ENCODE data around the gene SHQ1. TPM values are rescaled to one million over a fixed set of nuclear protein-coding genes. Genes with fewer than 3 reads are reported as not detected.

The SHQ1 gene
- total and polyA plus RNA-seq, 9 of the 15 experiments (the other 6 are each of a cell fraction or from before 2014, with no cell fraction given), result 9.2 to 25.0 (median 14.1) TPM

GRCh38 chr3:72812201-72812600 lies 36.0 kb downstream of the SHQ1 start:
- peaks cover 26% of the 10 kb centered on the region for H3K36me3 ChIP-seq (ENCODE audit: control insufficient read depth, insufficient read depth, low read length)
- FAIRE-seq, result no peak
- H3K27me3 ChIP-seq (ENCODE audit: control insufficient read depth in 2 of 2, insufficient read depth in 2 of 2, low read length in 2 of 2), result no peaks in the 10 kb centered on the region
- no peaks in the 10 kb centered on the region for H3K9me3 ChIP-seq (replicated peaks; ENCODE audit: control insufficient read depth, insufficient read depth, low read depth, low read length)
- no peak overlapping the region for H3K4me2 ChIP-seq (ENCODE audit: insufficient read depth, low read length)
- BruUV-seq (replicated peaks), result no TSS peak
- H2AFZ ChIP-seq (ENCODE audit: low read depth, low read length), result no peak overlapping the region
- TF ChIP-seq MTA1 (IDR thresholded peaks at IDR 0.05; ENCODE audit: borderline replicate concordance), result no peak
- no peak for TF ChIP-seq TARDBP (IDR thresholded peaks at IDR 0.05)
- no peak for TF ChIP-seq GABPB1 (CRISPR knock-in tag; IDR thresholded peaks at IDR 0.05)
- TF ChIP-seq MAFK (IDR thresholded peaks at IDR 0.05; ENCODE audit: low read length), result no peak
- no peak for TF ChIP-seq TFE3 (CRISPR knock-in tag; IDR thresholded peaks at IDR 0.05)
- no peak for TF ChIP-seq ZNF280A (IDR thresholded peaks at IDR 0.05; ENCODE audit: low read depth, partially characterized antibody)
- no peak for TF ChIP-seq TSC22D4 (tag; IDR thresholded peaks at IDR 0.05)
- TF ChIP-seq, protein P1, sequence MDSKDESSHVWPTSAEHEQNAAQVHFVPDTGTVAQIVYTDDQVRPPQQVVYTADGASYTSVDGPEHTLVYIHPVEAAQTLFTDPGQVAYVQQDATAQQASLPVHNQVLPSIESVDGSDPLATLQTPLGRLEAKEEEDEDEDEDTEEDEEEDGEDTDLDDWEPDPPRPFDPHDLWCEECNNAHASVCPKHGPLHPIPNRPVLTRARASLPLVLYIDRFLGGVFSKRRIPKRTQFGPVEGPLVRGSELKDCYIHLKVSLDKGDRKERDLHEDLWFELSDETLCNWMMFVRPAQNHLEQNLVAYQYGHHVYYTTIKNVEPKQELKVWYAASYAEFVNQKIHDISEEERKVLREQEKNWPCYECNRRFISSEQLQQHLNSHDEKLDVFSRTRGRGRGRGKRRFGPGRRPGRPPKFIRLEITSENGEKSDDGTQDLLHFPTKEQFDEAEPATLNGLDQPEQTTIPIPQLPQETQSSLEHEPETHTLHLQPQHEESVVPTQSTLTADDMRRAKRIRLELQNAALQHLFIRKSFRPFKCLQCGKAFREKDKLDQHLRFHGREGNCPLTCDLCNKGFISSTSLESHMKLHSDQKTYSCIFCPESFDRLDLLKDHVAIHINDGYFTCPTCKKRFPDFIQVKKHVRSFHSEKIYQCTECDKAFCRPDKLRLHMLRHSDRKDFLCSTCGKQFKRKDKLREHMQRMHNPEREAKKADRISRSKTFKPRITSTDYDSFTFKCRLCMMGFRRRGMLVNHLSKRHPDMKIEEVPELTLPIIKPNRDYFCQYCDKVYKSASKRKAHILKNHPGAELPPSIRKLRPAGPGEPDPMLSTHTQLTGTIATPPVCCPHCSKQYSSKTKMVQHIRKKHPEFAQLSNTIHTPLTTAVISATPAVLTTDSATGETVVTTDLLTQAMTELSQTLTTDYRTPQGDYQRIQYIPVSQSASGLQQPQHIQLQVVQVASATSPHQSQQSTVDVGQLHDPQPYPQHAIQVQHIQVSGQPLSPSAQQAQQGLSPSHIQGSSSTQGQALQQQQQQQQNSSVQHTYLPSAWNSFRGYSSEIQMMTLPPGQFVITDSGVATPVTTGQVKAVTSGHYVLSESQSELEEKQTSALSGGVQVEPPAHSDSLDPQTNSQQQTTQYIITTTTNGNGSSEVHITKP (IDR thresholded peaks at IDR 0.05; ENCODE audit: partially characterized antibody), result no peak
- no peak for TF ChIP-seq TCF7L2 (IDR thresholded peaks at IDR 0.05; ENCODE audit: low read depth, low read length)
- TF ChIP-seq ZSCAN29 (IDR thresholded peaks at IDR 0.05), result no peak
- ChIA-PET CTCF (ENCODE audit: low intra/inter-chr PET ratio) (no interaction called here), POLR2A (no interaction called here)
- 71% methylated on average over 3 of the region's 3 CpGs for WGBS (ENCODE audit: insufficient coverage, low coverage, missing lambda C conversion rate)
- ATAC-seq, result no peak
- in situ Hi-C loops (cut with MboI) (no loop called here), intact Hi-C loops (cut with micrococcal nuclease) (loop anchor here (10.0 kb wide), 2 partner anchors 367 to 937 kb away; partner anchors contain the start of gene RYBP)
- H3K79me2 ChIP-seq (ENCODE audit: control insufficient read depth, insufficient read depth, low read length), result no peaks in the 10 kb centered on the region
- no peaks in the 10 kb centered on the region for H3K9me1 ChIP-seq (ENCODE audit: control insufficient read depth, insufficient read depth, low read length)
- H4K20me1 ChIP-seq (replicated peaks; ENCODE audit: control insufficient read depth, insufficient read depth, low read length), result no peaks in the 10 kb centered on the region
- no peak for DNase-seq (ENCODE audit: extremely low read depth in 1 of 4, low spot score in 3 of 4)
- no peaks in the 10 kb centered on the region; a peak in 1 of 5 replicates for H3K4me1 ChIP-seq (replicated peaks in 1 of 2; ENCODE audit: control insufficient read depth in 2 of 2, insufficient read depth in 2 of 2, low read length in 2 of 2)
- H3K9ac ChIP-seq (ENCODE audit: insufficient read depth in 1 of 2, low read depth in 2 of 2, low read length in 2 of 2), result no peak overlapping the region
- no peak overlapping the region for H3K4me3 ChIP-seq
- H3K27ac ChIP-seq (ENCODE audit: extremely low read depth, low read depth, low read length), result no peak overlapping the region
